Stimulated activated naive CD8-positive, alpha-beta T cell treated with anti-CD3 and anti-CD28 coated beads, Interleukin-15, Interleukin-2, amounts not matched to agents 100 ng/mL and 50 ng/mL, for 24 hours (primary cell): Measurements from ENCODE around the gene KRTAP4-16.
"Not testable (repeated sequence)": the region's sequence is repeated elsewhere in the genome, so short reads cannot be mapped to it uniquely, and the experiment has no call there.

Experiments used
- H3K27ac Mint-ChIP-seq: one replicate; pipeline ENCODE4 v1.8.0; 2021; ENCODE audit warnings: mild to moderate bottlenecking, mixed read lengths
- H3K27me3 Mint-ChIP-seq: one replicate; pipeline ENCODE4 v1.8.0; 2021; ENCODE audit warnings: mixed read lengths
- H3K36me3 Mint-ChIP-seq: one replicate; pipeline ENCODE4 v1.8.0; 2021; ENCODE audit warnings: low read depth, mixed read lengths
- H3K4me1 Mint-ChIP-seq: one replicate; pipeline ENCODE4 v1.8.0; 2021; ENCODE audit warnings: low read depth, mixed read lengths
- H3K4me3 Mint-ChIP-seq: one replicate; pipeline ENCODE4 v1.8.0; 2021; ENCODE audit warnings: mild to moderate bottlenecking, mixed read lengths
- H3K9me3 Mint-ChIP-seq: one replicate; pipeline ENCODE4 v1.8.0; 2021; ENCODE audit warnings: mixed read lengths

Gene KRTAP4-16

DNA sequence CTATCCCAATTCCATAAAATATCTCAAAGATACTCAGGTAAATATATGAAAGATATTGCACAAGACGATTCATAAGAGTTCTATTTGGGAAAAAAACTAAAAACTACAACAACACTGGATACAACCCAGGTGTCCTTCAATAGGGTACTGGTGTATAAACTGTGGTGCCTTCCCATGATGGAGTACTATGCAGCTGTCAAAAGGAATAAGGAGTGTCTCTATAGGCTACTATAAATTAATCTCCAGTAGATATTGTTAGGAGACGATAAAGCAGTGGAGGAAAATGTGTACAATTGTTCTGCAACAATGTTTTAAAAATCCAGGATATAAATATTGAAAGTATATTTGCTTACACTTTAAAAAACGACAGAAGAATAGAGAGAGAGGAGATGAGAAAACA lies 24.4 kb upstream of the KRTAP4-16 start:
- no peaks in the 10 kb centered on the region for H3K27me3 Mint-ChIP-seq
- H3K36me3 Mint-ChIP-seq = no peaks in the 10 kb centered on the region
- H3K27ac Mint-ChIP-seq = no peak overlapping the region
- peaks cover 37% of the 10 kb centered on the region for H3K4me1 Mint-ChIP-seq
- H3K9me3 Mint-ChIP-seq = no peaks in the 10 kb centered on the region
- H3K4me3 Mint-ChIP-seq = no peak overlapping the region

DNA sequence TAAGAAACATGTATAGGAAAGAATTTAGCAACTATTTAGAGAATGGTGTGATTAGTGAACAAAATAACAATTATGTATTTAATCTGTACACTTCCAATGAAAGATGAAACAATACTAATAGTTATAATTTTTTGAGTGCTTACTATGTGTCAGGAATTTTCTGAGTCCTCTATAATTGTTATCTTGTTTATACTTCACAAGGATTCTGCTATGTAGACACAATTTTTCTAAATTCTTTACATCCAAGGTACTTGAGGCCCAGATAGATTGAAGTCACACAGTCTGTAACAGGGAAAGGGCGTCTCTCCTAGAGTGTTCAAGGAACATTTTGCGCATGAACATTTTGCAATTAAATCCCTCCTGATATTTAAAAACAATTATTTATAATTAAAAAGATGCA lies 23.1 kb upstream of the KRTAP4-16 start:
- peaks cover 46% of the 10 kb centered on the region for H3K4me1 Mint-ChIP-seq
- no peaks in the 10 kb centered on the region for H3K36me3 Mint-ChIP-seq
- H3K9me3 Mint-ChIP-seq = no peaks in the 10 kb centered on the region
- no peak overlapping the region for H3K27ac Mint-ChIP-seq
- H3K4me3 Mint-ChIP-seq = no peak overlapping the region
- no peaks in the 10 kb centered on the region for H3K27me3 Mint-ChIP-seq

DNA sequence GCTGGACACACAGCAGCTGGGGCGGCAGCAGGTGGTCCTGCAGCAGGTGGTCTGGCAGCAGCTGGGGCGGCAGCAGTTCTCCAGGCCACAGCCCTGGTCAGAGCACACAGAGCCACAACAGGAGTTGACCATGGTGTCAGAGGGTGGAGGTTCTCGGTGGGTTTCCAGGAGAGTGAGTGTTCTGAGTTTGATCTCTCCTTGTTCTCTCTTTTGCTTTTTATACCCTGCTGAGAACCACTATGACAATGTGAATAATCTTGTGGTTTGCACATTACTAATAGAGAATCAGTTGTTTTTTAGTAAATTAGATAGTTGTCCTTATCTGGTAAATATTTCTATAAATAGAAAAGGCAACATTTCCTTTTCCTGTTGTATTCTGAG lies 22.0 kb upstream of the KRTAP4-16 start, which contains the start of gene KRTAP4-12:
TSS of gene KRTAP4-12 (minus strand) at position 192 of the 381 bp plus-strand sequence. CDS start at position 132, 60 bp downstream.
- H3K27ac Mint-ChIP-seq, H3K27me3 Mint-ChIP-seq, H3K9me3 Mint-ChIP-seq, H3K4me3 Mint-ChIP-seq, H3K36me3 Mint-ChIP-seq: not testable (repeated sequence)
- peaks cover 51% of the 10 kb centered on the region for H3K4me1 Mint-ChIP-seq

DNA sequence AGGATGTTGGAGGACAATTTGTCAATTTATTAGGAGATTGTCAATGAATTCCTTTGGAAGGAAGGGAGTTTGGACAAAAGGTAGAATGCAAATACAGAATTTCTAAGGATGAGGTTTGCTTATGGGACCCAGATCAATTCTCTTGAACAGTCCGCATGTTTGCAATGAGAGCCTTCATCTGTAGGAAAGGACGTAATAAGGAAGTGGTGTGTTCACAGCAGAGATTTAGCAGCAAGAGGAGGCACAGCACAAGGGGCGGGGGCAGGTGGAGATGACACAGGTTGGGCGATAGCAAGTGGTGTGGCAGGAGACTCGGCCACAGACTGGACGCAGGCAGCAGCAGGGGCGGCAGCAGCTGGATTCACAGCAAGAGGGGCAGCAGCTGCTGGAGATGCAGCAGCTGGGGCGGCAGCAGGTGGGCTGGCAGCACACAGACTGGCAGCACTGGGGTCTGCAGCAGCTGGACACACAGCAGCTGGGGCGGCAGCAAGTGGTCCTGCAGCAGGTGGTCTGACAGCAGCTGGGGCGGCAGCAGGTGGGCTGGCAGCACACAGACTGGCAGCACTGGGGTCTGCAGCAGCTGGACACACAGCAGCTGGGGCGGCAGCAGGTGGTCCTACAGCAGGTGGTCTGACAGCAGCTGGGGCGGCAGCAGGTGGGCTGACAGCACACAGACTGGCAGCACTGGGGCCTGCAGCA lies 21.4 kb upstream of the KRTAP4-16 start:
- not testable (repeated sequence) for H3K9me3 Mint-ChIP-seq, H3K27me3 Mint-ChIP-seq, H3K27ac Mint-ChIP-seq, H3K4me3 Mint-ChIP-seq, H3K36me3 Mint-ChIP-seq
- H3K4me1 Mint-ChIP-seq = peaks cover 54% of the 10 kb centered on the region

DNA sequence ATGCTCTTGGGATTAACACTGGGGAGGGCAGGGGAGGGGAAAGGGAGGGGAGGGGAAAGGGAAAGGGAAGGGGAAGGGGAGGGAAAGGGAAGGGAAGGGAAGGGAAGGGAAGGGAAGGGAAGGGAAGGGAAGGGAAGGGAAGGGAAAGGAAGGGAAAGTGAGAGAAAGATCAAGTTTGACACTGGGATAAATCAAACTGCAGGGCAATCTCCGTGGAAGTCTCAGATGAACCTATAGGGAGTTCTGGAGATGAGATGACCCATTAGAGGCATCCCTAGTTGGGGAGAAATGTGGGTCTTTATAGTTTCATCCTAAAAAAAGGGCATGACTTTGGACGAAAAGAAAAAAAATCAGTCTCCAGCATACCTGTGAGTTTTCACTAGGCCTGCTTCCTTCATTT lies 19.7 kb upstream of the KRTAP4-16 start:
- peaks cover 60% of the 10 kb centered on the region for H3K4me1 Mint-ChIP-seq
- no peaks in the 10 kb centered on the region for H3K36me3 Mint-ChIP-seq
- H3K4me3 Mint-ChIP-seq = no peak overlapping the region

DNA sequence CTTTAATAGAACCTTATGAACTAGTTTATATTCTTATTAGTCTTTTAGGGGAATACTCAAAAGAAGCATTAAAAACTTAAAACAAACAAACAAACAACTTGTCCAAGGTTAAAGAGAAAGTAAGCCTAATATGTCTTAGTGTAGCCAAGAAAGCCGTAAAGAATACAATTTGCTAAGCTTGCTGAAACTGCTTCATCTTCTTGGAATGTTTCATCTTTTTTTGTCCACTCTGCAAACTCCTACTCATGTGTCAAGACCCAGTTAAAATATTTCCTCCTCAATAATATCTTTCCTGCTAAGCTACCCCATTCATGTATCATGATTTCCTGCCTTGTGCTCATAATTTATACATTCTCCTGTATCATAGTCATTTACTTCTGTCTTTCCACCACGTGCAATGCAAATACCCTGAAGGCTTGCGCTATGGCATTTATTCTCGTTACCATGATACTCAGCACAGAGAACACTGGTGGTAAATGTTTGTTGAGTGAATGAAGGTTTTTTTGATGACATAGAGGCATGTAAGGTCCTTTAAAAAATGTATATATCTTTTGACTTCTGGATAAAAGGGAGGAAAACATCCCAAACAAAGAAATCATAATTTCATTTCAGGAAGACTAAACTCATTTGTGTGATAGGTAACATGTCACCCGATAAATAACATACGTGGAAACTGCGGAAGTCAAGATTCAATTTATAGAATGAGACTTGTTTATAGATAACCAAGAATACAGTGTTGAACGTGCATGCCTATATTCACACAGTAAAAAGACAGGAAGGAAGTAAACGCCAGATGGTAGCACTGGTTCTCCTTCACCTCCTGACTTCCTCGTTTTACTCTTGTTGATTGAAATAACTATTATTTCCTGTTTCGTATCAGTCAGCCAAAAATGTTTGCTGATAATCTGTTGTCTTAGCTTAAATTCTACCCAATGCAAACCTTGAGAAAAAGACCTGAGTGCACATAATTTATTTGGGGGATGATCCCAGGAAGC lies 18.0 kb upstream of the KRTAP4-16 start:
- not testable (repeated sequence) for H3K36me3 Mint-ChIP-seq, H3K27me3 Mint-ChIP-seq, H3K9me3 Mint-ChIP-seq
- Mint-ChIP-seq H3K27ac (peak overlapping the region; percentile 67), H3K4me1 (peaks cover 51% of the 10 kb centered on the region), H3K4me3 (peak overlapping the region; percentile 40)

More for the DNA sequence above, 19.7 kb upstream of the KRTAP4-16 start:
- H3K27ac Mint-ChIP-seq = no peak overlapping the region
- H3K27me3 Mint-ChIP-seq = no peaks in the 10 kb centered on the region
- H3K9me3 Mint-ChIP-seq = no peaks in the 10 kb centered on the region

DNA sequence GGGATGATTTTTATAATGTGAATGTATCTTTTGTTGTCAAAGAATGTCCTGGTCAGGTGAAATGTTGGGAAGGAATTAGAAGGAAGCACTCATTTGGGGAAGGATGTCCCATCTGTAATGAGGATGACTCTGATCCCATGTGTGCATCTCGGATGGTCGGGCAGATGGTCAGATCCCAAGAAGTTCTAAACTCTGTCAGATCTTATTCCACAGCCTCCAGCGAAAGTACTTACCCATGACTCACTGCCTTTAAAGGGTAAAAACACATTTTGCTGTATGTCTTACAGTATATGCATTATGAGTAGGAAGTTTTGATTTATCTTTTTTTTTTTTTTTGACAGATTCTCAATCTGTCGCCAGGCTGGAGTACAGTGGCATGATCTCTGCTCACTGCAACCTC lies 16.7 kb upstream of the KRTAP4-16 start:
- Mint-ChIP-seq H3K27ac (no peak overlapping the region), H3K4me1 (peaks cover 39% of the 10 kb centered on the region), H3K36me3 (no peaks in the 10 kb centered on the region), H3K4me3 (no peak overlapping the region), H3K27me3 (no peaks in the 10 kb centered on the region), H3K9me3 (no peaks in the 10 kb centered on the region)

DNA sequence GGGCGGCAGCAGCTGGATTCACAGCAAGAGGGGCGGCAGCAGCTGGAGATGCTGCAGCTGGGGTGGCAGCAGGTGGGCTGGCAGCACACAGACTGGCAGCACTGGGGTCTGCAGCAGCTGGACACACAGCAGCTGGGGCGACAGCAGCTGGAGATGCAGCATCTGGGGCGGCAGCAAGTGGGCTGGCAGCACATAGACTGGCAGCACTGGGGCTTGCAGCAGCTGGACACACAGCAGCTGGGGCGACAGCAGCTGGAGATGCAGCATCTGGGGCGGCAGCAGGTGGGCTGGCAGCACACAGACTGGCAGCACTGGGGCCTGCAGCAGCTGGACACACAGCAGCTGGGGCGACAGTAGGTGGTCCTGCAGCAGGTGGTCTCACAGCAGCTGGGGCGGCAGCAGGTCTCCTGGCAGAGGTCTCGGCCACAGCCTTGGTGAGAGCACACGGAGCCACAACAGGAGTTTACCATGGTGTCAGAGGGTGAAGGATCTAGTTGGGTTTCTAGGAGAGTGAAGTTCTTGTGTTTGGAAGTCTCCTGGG lies 15.9 kb upstream of the KRTAP4-16 start, which contains the start of gene KRTAP4-11:
TSS of gene KRTAP4-11 (minus strand) at position 528 of the 541 bp plus-strand sequence. CDS start at position 470, 58 bp downstream.
- H3K9me3 Mint-ChIP-seq, H3K27ac Mint-ChIP-seq, H3K36me3 Mint-ChIP-seq, H3K4me3 Mint-ChIP-seq, H3K27me3 Mint-ChIP-seq: not testable (repeated sequence)
- peaks cover 32% of the 10 kb centered on the region for H3K4me1 Mint-ChIP-seq

DNA sequence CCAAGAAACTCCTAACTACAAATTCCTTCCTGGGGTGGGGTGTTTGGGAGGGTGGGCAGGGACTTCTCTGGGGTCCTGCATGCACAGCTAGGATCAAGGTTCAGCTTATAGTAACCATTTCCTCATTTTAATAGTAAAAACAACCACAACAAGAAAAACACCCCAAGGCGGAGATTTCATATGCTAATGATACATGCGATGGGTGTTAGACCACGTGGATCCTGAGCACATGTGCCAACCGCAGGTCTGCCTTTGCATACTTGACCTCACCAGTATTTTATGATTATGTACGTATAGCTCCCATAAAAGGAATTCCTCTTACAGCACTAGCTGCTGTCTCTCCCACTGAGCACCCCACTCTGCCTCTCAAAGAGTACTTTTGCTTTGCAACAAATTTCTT lies 14.3 kb upstream of the KRTAP4-16 start:
- Mint-ChIP-seq H3K27ac (no peak overlapping the region), H3K4me1 (peaks cover 29% of the 10 kb centered on the region), H3K4me3 (no peak overlapping the region), H3K36me3 (peaks cover 7% of the 10 kb centered on the region), H3K9me3 (peaks cover under 1% of the 10 kb centered on the region), H3K27me3 (no peaks in the 10 kb centered on the region)

DNA sequence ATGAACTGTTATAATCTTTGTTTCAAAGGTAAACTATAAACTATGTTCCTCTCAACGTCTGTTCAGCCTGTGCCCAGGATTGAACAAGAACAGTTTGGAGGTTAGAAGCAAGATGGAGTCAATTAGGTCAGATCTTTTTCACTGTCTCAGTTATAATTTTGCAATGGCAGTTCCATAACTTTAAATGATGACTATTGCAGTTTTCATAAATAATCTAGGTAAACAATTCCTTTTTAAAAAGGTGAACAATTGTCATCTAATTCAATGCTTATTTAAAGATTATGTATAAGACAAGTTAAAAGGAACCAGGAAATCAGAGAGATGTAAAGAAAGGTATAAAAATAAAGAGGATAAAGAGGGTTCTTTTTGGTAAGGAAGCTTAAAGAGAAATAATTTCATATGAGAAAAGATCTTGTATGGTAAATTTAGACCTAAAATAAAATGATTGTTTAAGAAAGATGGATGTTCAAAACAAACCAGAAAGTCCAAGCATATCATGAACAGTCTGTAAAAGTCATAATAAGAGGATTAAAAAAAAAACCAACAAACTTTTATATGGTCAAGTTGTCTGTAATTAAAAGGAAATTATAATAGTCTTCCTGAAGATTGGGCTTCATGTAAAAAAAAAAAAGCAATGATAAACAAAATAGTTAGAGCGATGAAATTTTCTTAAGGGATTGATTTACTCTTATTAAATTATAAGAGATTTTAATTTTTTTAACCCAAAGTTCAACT lies 9.3 kb upstream of the KRTAP4-16 start:
- peaks cover 5% of the 10 kb centered on the region for H3K9me3 Mint-ChIP-seq
- peaks cover 19% of the 10 kb centered on the region for H3K4me1 Mint-ChIP-seq
- H3K27me3 Mint-ChIP-seq = peaks cover under 1% of the 10 kb centered on the region
- no peak overlapping the region for H3K27ac Mint-ChIP-seq
- H3K36me3 Mint-ChIP-seq = peaks cover 8% of the 10 kb centered on the region
- no peak overlapping the region for H3K4me3 Mint-ChIP-seq

DNA sequence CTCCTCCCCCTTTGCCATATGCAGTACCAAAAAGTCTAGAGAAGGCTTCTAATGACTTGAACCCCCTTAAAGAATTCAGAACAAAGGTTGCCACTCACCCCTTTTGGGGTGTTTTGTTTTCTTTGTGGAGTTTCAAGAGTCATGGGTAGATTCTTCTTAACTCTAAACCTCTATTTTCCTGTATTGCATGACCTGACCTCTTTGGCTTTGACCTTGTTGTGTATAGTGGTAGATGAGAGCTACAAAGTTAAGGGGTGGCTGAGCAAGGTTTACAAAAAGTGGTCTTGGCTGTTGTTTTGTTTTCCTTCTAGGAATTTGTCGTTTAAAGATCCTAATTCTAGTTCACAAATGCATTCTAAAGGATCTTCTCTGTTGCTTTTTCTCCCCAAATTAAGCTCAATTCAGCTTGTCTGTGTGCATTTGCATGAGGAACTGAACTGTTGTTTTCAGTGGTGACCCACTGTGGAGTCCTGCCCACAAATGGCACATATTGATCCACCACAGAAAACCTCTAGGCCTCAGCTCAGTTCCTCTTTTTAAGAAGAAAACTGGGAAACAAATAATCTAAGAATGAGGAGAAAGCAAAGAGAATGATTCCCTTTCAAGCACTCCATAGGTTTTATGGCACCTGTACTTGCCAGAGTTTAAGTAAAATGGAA lies 6.8 kb upstream of the KRTAP4-16 start:
- not testable (repeated sequence) for H3K27me3 Mint-ChIP-seq, H3K27ac Mint-ChIP-seq, H3K4me3 Mint-ChIP-seq, H3K9me3 Mint-ChIP-seq, H3K36me3 Mint-ChIP-seq
- peaks cover 19% of the 10 kb centered on the region for H3K4me1 Mint-ChIP-seq

DNA sequence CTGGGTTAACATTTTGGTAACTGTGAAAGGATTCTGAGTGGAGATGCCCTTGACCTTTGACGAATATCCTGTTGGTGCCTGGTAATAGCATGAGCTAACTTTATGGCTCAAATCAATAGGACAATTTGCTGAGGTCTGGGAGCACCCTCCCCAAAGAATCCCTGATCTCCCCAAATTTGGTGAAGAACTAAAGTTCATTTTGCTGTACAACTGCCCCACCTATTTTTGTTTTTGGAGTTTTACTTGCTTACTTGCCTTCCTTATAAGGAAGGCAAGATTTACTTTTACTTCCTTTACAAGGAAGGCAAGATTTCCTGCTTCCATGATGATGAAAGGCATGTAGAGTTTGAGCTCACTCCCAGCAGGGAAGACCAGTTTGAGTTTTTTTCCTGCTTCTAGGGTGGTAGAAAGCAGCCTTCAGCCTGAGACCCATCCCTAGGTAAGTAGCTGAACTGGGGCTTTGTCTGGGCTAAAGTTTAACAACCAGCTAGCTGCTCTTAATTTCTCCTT lies 6.0 kb upstream of the KRTAP4-16 start:
- Mint-ChIP-seq H3K36me3 (peaks cover 8% of the 10 kb centered on the region), H3K27ac (no peak overlapping the region), H3K27me3 (peaks cover 6% of the 10 kb centered on the region), H3K4me3 (no peak overlapping the region), H3K9me3 (peaks cover 5% of the 10 kb centered on the region), H3K4me1 (peaks cover 19% of the 10 kb centered on the region)

DNA sequence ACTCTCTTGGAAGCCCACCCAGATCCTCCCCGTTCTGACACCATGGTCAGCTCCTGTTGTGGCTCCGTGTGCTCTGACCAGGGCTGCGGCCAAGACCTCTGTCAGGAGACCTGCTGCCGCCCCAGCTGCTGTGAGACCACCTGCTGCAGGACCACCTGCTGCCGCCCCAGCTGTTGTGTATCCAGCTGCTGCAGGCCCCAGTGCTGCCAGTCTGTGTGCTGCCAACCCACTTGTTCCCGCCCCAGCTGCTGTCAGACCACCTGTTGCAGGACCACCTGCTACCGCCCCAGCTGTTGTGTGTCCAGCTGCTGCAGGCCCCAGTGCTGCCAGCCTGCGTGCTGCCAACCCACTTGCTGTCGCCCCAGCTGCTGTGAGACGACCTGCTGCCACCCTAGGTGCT lies 3.3 kb upstream of the KRTAP4-16 start, which contains the start of gene KRTAP4-9:
TSS of gene KRTAP4-9 (plus strand) at position 43 of the 400 bp plus-strand sequence. CDS start at position 43, 0 bp downstream.
- H3K27me3 Mint-ChIP-seq, H3K4me3 Mint-ChIP-seq, H3K9me3 Mint-ChIP-seq, H3K36me3 Mint-ChIP-seq, H3K27ac Mint-ChIP-seq: not testable (repeated sequence)
- peaks cover 21% of the 10 kb centered on the region for H3K4me1 Mint-ChIP-seq
